A549 treated with CORT108297 at 1 μM for 4 hours (cell line): ENCODE data around the gene LDAH. TPM values are rescaled to one million over a fixed set of nuclear protein-coding genes. Genes with fewer than 3 reads are reported as not detected.

Experiments used
- total RNA-seq: library from RNA; stranded (reverse); fragments of 200-300 nt; extraction: Qiagen RNA extraction; gene quantifications from 5 replicates; pipeline ENCODE4 v1.2.3, GENCODE V29; 2022

LDAH gene
- total RNA-seq: 14.7 to 23.7 TPM (median 17.9 TPM) in 5 replicates

GRCh38 chr2:20822535-20823490 is at the start of gene LDAH:
TSS of gene LDAH (minus strand) at chr2:20823101. CDS start at chr2:20801463, 21,638 bp downstream.

GRCh38 chr2:20666304-20667150 is 156.4 kb downstream of the LDAH start, which contains the start of gene GDF7:
TSS of gene GDF7 (plus strand) at chr2:20667144. CDS start at chr2:20667240, 96 bp downstream.

GRCh38 chr2:20650877-20651730 is 171.8 kb downstream of the LDAH start, which contains the start of gene HS1BP3:
TSS of gene HS1BP3 (minus strand) at chr2:20651098. CDS start at chr2:20651063, 35 bp downstream.

Other genes starting within 250 kb of the LDAH start
- gene HS1BP3, start 172.0 kb downstream of the LDAH start, total RNA-seq: 40.7 to 45.9 TPM (median 44.1 TPM) in 5 replicates
- 0.03 to 0.08 TPM (median 0.06 TPM) in 5 replicates for gene GDF7, start 156.0 kb downstream of the LDAH start, total RNA-seq
- gene APOB, start 221.0 kb upstream of the LDAH start, total RNA-seq: not detected in 5 replicates